DMS53 treated with DMSO at 0.1 percent for 48 hours (cell line): ENCODE results near the gene TMEM168.
"Not testable (repeated sequence)": the region's sequence is repeated elsewhere in the genome, so short reads cannot be mapped to it uniquely, and the experiment has no call there.

ENCODE experiments used
- DNase-seq: peaks from one replicate; lab custom pipeline; 2025; ENCODE audit not compliant: unreplicated experiment; lab: John Stamatoyannopoulos, UW

The TMEM168 gene

DNA sequence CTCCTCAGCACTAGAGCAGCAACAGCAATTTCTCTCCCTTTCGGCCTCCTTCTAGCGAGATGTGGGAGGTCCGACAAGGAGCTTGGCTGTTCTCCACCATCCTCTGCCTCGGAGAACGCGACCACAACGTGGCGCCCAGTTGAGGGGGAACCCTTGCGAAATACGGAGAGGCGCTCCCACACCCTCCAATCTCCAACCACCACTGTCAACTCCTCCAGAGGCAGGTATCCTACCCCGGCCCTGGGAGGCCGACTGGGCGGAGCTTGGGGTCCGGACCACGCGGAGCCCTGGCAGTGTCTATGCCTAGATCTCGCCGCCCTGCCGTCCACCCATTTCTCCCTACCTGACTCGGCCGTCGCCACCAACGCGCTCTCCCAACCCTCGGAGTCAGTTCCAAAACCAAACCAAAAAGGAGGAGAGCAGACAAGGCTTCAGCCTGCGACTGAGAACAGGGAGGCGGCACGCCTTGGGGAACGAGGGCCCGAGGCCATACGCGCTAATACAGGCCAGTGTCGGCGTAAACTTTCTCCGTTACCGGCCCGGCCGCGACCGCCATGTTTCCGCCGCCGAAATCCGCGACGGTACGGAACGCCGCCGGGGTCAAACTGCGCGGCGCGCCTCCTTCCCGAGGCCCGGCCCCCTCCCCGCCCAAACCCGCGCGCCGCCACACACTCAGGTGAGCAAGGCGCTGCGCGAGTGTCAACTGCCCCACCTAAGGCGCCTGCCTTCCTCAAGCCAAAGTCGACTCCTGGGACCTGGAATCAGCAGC lies at the start of gene TMEM168:
TSS of gene TMEM168 (minus strand) at position 577 of the 769 bp plus-strand sequence. CDS start 5,568 bp downstream, outside the sequence.
- peak; percentile 69 for DNase-seq

- not testable (repeated sequence) for DNase-seq
Measured at GRCh38 chr7:112835928-112836327, 45.7 kb upstream of the TMEM168 start.

DNA sequence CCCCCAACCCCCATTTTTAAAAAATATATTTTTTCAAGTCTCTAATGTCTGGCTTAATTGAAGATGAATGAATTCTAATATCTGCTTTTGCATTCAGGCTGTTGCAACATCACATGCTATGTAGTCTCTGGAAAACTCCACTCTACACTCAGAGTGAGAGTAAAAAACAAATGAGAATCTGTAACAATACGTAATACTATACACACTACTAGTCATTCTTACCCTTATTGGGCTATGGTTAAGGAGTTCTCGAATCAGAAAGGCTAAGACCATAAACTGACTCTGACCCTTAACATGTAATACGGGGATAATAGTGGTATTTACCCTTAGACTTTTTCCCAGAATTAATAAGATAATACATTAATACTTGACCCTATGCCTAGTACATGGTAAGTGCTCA lies 42.9 kb upstream of the TMEM168 start:
- no peak for DNase-seq

DNA sequence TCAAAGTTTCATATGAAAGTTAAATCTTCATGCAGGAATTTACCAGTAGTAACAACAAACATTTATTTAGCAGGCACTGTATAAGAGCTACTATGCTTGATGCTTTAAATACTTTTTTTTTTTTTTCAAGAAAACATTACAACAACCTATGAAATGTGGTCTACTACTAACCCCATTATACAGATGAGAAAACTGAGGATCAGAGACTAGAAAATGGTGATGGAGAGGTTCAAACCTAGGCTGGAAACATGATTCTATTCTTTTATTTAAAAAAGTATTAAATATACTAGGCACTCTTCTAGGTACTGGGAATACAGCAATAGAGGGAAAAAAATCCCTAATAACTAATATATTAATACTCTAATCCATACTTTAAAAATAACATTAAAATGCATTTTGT lies 40.6 kb upstream of the TMEM168 start:
- DNase-seq = no peak

DNA sequence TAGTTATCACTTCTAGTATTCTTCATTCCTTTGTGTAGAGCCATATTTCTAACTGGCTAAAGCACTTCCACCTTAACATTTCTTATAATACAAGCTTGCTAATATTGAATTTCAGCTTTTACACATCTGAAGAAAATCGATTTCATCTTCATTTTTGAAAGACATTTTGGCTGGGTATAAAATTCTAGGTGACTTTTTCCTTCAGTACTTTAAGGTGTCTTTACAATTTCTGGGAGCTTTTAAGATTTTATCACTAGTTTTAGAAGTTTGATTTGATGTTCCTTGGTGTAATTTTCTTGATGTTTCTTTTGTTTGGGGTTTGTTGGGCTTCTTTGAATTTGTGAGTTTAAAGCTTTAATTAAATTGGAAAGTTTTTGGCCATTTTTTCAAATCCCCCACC lies 38.5 kb upstream of the TMEM168 start:
- no peak for DNase-seq

- DNase-seq = no peak
Measured at GRCh38 chr7:112821345-112821744, 31.2 kb upstream of the TMEM168 start.

DNA sequence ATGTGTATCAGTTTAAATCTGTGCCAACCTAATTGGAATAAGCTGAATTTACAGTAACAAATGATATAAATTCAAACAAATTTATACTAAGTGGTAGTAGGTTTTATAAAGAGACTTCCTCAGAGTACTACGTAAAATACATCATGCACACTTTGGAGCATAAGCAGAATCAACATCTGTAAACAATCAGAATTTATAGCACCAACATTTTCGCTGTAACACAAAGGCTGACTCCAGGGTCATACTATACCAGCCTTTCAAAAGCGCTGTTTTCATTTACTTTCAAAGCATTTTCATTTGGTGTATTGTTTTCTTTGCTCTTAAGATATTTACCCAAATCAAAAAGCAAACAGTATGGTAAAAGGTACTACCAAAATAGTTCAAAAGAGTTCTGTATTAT lies 29.3 kb upstream of the TMEM168 start:
- DNase-seq = peak; percentile 39

DNA sequence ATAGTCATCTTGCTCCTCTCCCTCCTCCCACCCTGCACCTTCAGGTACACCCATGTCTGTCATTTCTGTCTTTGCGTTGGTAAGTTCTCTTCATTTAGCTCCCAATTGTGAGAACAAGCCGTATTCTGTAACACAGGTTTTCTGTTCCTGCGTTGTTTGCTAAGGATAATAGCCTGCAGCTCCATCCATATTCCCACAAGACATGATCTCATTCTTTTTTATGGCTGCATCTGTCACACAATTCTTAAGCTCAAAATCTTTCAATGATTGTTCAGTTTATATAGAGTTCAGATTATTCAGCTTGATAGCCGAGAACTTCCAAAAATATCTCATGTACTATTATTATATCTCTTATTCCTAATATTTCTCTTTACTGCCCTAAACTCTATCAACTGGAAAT lies 16.0 kb upstream of the TMEM168 start:
- no peak for DNase-seq

DNA sequence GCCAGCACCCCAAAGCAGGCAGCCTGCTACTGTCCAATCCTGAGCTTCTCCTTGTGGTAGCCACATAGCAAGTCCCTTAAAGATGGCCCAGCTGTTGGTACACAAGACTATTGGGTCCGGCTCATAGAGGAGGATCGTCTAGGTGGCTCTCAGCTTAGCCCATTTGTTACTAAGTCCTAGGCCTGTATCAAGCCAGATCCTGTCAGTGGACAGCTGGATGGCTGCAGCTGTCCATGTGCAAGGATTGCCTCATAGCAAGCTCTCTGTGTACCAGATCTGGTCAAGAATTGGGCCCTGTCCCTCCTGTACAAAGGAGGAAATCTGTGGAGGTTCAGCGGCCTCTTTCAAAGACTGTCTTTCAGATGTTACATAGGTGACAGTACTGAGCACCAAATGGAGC lies 12.2 kb upstream of the TMEM168 start:
- DNase-seq = no peak

DNA sequence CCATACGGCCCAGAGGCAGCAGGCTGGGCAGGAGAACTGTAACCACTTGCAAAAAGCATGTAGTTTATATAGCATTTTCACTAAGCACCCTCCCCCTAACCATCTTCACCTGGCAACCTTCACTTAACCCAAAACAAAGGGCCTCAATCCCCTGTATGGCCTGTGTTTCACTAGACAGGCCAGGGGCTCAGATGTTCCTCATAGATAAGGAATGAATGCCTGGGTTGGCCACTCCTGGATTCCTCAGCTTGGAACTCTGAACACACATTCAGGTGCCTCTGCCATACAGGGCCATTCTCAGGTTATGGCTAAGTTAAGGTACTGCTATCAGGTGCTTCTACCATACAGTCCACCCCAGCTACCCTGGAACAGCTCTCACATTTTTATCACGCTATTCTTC lies 10.3 kb upstream of the TMEM168 start:
- DNase-seq = no peak

DNA sequence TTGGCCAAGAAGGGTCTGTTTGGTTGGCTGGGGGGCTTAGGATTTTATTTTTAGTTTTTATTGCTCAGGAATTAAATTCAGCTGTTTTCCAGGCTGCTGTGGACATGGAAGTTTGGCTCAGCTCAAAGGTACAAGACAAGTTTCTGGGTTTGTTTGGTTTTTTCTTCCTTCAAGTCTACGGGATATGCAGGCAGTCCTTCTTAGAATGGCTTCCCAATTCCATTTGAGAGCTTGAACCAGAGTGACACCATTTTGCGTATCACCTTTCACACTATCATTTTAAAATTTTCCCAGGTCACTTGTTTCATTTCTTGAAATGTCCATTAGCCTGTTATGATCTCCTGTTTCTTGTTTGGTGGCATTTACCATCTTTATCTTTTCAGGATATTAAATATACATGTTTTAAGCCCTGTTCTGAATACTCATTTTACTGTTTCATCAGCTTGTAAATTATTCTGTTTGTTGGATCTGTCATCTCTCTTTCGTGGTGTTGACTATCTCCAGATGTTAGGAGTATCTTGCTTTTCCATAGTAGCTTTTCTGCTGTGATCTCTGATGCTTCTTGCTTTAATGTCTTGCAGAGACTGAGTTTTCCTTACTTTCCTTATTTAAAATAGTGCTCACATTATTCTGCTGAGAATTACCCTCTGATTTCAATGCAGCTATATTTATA lies 9.4 kb upstream of the TMEM168 start:
- DNase-seq = no peak

DNA sequence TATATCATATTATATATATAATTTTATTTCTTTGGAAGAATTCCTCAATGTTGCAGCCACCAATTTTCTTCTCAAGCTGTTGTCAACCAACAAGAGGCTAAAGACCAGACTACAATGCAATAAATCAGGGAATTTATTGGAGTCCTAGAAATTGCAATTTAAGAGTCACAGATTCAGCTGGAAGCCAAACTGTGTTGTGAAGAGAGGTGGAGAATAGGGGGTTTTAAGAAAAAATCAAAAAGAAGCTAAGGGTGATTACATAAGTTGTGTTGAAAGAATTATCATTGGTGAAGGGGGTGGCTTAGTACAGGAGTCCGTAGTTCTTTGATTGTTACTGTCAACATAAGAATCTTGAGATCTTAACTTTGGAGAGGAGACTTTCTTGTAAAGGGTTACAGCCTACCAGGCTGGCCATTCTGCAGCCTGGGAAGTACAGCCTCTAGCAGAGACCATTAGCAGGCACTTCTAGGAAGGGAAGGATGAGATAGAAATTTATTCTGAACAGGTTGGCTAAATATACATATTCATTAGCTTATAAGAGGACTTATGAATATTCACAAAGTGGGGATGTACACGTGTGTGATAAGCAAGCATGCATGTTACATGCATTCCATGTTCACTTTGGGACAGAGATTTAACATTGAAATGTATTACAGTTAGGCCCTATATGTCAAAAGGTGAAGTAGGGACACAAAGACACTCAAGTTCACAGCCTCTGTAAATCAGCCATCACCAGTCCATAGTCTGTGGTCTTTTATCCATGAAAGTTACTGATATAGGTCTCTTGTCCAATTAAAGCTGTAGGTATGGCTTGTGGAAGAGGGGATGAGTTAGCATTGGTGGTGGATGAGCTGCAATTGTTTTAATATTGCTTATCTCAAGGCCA lies 8.3 kb upstream of the TMEM168 start:
- DNase-seq = no peak

DNA sequence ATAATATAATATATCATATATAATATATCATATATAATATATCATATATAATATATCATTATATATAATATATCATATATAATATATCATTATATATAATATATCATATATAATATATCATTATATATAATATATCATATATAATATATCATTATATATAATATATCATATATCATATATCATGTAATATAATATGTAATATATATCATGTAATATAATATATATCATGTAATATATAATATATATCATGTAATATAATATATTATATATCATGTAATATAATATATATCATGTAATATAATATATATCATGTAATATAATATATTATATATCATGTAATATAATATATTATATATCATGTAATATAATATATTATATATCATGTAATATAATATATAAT lies 6.4 kb upstream of the TMEM168 start:
- not testable (repeated sequence) for DNase-seq

GRCh38 chr7:112792441-112792840 lies 2.2 kb upstream of the TMEM168 start:
- no peak for DNase-seq

DNA sequence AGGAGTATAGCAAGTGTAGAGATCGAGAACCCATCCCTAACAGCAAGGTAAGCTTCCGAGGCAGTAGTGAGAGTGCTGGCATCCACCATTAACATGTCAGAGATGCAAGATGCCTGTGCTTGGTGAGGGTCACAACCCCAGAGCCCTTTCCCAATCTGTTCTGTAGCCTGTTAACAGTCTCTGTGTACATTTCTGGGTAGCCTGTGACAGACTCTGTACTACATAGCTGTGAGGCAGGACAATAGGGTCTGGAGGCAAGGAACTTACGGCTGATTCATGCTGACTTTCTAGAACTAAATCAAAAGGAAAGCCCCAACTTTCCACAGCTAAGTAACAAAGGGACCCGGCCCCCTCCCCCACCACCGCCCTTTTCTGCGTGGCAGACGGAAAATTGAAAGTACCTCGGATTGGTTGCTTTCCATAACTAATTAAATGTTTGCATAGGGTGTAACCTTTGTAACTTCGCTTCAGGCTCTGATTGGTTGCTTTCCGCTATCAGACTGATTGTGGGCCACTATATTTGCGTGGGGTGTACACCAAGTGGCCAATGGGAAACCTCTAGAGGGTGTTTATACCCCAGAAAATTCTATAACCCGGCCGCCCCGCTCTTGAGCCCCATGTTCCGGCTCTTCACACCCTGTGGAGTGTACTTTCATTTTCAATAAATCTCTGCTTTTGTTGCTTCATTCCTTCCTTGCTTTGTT lies 1.4 kb upstream of the TMEM168 start:
- DNase-seq = peak; percentile 55

- no peak for DNase-seq
Measured at GRCh38 chr7:112790586-112791003, 402 bp upstream of the TMEM168 start.

GRCh38 chr7:112789453-112789816 lies 758 bp downstream of the TMEM168 start:
- DNase-seq = no peak

- DNase-seq = no peak
Measured at GRCh38 chr7:112788778-112789343, 1.3 kb downstream of the TMEM168 start.

DNA sequence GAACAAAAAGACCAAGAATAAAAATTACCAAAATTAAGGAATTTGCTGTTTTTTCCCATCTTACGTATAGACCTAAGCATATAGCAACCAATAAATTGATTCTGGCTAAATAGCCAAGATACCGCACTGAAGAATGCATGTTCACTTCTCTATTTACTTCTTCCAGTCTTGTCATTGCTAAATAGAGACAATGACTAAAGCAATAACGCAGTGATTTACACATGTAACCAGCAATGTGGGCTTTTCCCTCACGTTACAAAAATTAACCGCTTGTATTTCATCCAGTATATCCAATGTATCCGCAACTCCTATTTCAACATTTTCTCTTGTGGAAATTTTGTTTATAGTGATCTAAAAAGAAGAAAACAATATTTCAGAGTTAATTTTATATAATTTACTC lies 5.6 kb downstream of the TMEM168 start:
- DNase-seq = no peak

GRCh38 chr7:112782498-112782897 lies 7.7 kb downstream of the TMEM168 start:
- no peak for DNase-seq

DNA sequence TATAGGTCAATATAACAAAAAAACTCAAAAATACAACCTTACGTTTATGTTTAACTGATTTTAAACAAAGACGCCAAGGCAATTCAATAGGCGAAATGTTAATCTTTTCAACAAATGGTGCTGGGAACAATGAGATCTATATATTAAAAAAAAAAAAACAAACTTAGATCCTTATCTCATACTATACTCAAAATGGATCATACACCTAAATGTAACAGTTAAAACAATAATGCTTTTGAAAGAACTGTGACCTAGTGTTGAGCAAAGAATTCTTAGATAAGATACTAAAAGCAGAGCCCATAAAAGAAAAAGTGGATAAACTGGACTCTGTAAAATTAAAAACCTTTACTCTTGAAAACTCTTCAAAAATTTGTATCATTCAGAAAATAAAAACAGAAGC lies 8.6 kb downstream of the TMEM168 start:
- no peak for DNase-seq
